Renal pelvis (tissue), 4 donors: ENCODE data around the gene STK35. TPM values are rescaled to one million over a fixed set of nuclear protein-coding genes. Genes with fewer than 3 reads are reported as not detected.
"Not testable (repeated sequence)": the region's sequence is repeated elsewhere in the genome, so short reads cannot be mapped to it uniquely, and the experiment has no call there.

Experiments
- DNase-seq: peaks from one replicate; pipeline ENCODE4 v3.0.0-alpha.2; 2013
- polyA plus RNA-seq, 3 donors: library from polyadenylated mRNA; unstranded; fragments of 120-200 nt; gene quantifications; one replicate each; pipeline ENCODE4 v1.2.1, GENCODE V29; 2013; ENCODE audit not compliant: insufficient read length in 3 of 3

STK35 gene
- polyA plus RNA-seq, 3 donors: 18.6 to 21.4 (median 18.8) TPM

GRCh38 chr20:2179949-2180348, 78.3 kb downstream of the STK35 start:
- no peak for DNase-seq

GRCh38 chr20:2183381-2183780, 81.8 kb downstream of the STK35 start:
- no peak for DNase-seq

- not testable (repeated sequence) for DNase-seq
Measured at GRCh38 chr20:2184933-2185332, 83.3 kb downstream of the STK35 start.

- DNase-seq: no peak
Measured at GRCh38 chr20:2195614-2196013, 94.0 kb downstream of the STK35 start.

GRCh38 chr20:2197166-2197565, 95.5 kb downstream of the STK35 start:
- no peak for DNase-seq

Other genes starting within 250 kb of the STK35 start
- 10 to 100 TPM; 28.1 to 29.9 (median 28.5) TPM for gene SIRPA, start 206.4 kb upstream of the STK35 start, polyA plus RNA-seq
- gene PDYN, start 107.8 kb upstream of the STK35 start, polyA plus RNA-seq: under 1 TPM; 0.34 to 0.55 (median 0.41) TPM
- gene TGM3, start 194.2 kb downstream of the STK35 start, polyA plus RNA-seq: 1 to 10 TPM in 1 of 3 donors, under 1 TPM in 2; 0.57 to 1.1 (median 0.68) TPM